Thyroid gland (tissue), 4 donors: ENCODE measurements around the gene PPP2R5D.

Experiments used
- POLR2A ChIP-seq, 2 donors: fragments of 450-650 bp; IDR thresholded peaks; one replicate each; pipeline ENCODE4 v1.6.1; 2017; ENCODE audit warnings: antibody characterized with exemption in 2 of 2, mild to moderate bottlenecking in 2 of 2, moderate library complexity in 1 of 2
- TF ChIP-seq, protein P1 (sequence below), 6 experiments: fragments of 200-600 bp in 3 of 6; fragments of 450-650 bp in 3 of 6; sonication (generic) in 3 of 6; IDR thresholded peaks; one replicate each; pipeline ENCODE4 v1.5.1; 2016 to 2019; ENCODE audit warnings: antibody characterized with exemption in 6 of 6, mild to moderate bottlenecking in 2 of 6, inconsistent platforms in 1 of 6, moderate library complexity in 1 of 6

DNA sequence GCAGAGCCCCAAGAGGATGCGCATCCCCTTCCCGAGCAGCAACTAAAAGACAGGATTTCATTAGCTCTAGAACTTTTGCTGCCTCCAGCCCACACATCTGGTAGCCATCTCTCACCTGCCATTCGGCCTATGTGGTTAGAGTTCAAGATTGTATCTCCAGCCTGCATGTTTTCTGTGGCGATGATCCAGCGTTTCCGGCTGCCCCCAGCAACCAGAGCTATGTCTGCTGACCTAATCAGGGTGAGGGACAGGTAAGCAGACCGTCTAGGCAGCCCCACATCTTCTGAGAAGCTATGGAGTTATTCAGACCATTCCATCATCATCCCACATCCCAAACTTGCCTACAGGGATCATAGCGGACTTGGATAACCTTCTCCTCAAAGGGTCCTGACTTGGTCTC, 71.6 kb downstream of the PPP2R5D start:
- TF ChIP-seq, protein P1, sequence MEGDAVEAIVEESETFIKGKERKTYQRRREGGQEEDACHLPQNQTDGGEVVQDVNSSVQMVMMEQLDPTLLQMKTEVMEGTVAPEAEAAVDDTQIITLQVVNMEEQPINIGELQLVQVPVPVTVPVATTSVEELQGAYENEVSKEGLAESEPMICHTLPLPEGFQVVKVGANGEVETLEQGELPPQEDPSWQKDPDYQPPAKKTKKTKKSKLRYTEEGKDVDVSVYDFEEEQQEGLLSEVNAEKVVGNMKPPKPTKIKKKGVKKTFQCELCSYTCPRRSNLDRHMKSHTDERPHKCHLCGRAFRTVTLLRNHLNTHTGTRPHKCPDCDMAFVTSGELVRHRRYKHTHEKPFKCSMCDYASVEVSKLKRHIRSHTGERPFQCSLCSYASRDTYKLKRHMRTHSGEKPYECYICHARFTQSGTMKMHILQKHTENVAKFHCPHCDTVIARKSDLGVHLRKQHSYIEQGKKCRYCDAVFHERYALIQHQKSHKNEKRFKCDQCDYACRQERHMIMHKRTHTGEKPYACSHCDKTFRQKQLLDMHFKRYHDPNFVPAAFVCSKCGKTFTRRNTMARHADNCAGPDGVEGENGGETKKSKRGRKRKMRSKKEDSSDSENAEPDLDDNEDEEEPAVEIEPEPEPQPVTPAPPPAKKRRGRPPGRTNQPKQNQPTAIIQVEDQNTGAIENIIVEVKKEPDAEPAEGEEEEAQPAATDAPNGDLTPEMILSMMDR (IDR thresholded peaks at IDR 0.05) = no peak
- no peak for TF ChIP-seq POLR2A (IDR thresholded peaks at IDR 0.05)
